RWPE2 (cell line): ENCODE measurements around the gene PRSS36.

Source experiments
- ATAC-seq: fragments of 200-7000 bp; cut with Tn5 transposase; 3 replicates; pipeline ENCODE4 v1.9.1; 2021; ENCODE audit warnings: low read depth
- DNase-seq: peaks from one replicate; pipeline ENCODE4 v3.0.0-alpha.2; 2020; ENCODE audit warnings: low spot score
- H3K27ac ChIP-seq: fragments of 450-650 bp; 2 replicates; pipeline ENCODE4 v1.5.1; 2017; ENCODE audit warnings: mild to moderate bottlenecking; ENCODE audit not compliant: poor library complexity, severe bottlenecking
- H3K27me3 ChIP-seq: fragments of 250-450 bp; sonication (Bioruptor Pico); 2 replicates; pipeline ENCODE4 v1.5.1; 2021; ENCODE audit warnings: mild to moderate bottlenecking, moderate library complexity; ENCODE audit not compliant: insufficient read depth, poor library complexity, severe bottlenecking
- H3K36me3 ChIP-seq: fragments of 250-450 bp; sonication (Bioruptor Pico); 2 replicates; pipeline ENCODE4 v1.5.1; 2020; ENCODE audit warnings: low read depth, mild to moderate bottlenecking, moderate library complexity
- H3K4me1 ChIP-seq: fragments of 250-450 bp; sonication (Bioruptor Pico); 2 replicates; pipeline ENCODE4 v1.5.1; 2021; ENCODE audit warnings: mild to moderate bottlenecking, moderate library complexity; ENCODE audit not compliant: insufficient read depth, poor library complexity, severe bottlenecking
- H3K4me3 ChIP-seq: fragments of 250-450 bp; sonication (Bioruptor Pico); 2 replicates; pipeline ENCODE4 v1.5.1; 2021; ENCODE audit warnings: mild to moderate bottlenecking, moderate library complexity; ENCODE audit not compliant: severe bottlenecking
- H3K9me3 ChIP-seq: fragments of 250-450 bp; sonication (Bioruptor Pico); 2 replicates; pipeline ENCODE4 v1.5.1; 2021; ENCODE audit warnings: mild to moderate bottlenecking, moderate library complexity; ENCODE audit not compliant: severe bottlenecking
- CTCF ChIP-seq: fragments of 450-650 bp; IDR thresholded peaks from one replicate; pipeline ENCODE4 v1.5.1; 2017; ENCODE audit warnings: mild to moderate bottlenecking, moderate library complexity; ENCODE audit not compliant: poor library complexity, severe bottlenecking

PRSS36 gene

GRCh38 chr16:31089199-31089598 lies 60.7 kb downstream of the PRSS36 start:
- no peaks in the 10 kb centered on the region for H3K4me1 ChIP-seq
- no peak overlapping the region for H3K27ac ChIP-seq
- no peaks in the 10 kb centered on the region for H3K27me3 ChIP-seq
- no peak for TF ChIP-seq CTCF
- H3K9me3 ChIP-seq = no peaks in the 10 kb centered on the region
- peaks cover 32% of the 10 kb centered on the region for H3K36me3 ChIP-seq
- ATAC-seq (no peak), DNase-seq (no peak)
- no peak overlapping the region for H3K4me3 ChIP-seq
